K562 (cell line): ENCODE results near the gene SOCS4. TPM values are rescaled to one million over a fixed set of nuclear protein-coding genes. Genes with fewer than 3 reads are reported as not detected.

Experiments used
- ARID1B ChIP-seq: fragments of 450-650 bp; IDR thresholded peaks from 2 replicates; pipeline ENCODE4 v1.6.1; 2016; ENCODE audit warnings: antibody characterized with exemption, mild to moderate bottlenecking, inconsistent platforms
- CREB1 ChIP-seq, 2 experiments: sonication (generic) in 1 of 2; formaldehyde crosslinking in 1 of 2; IDR thresholded peaks; 2 replicates each; pipeline versions ENCODE4 v1.6.1 to v1.8.0; 2012 to 2022; ENCODE audit warnings: inconsistent platforms in 1 of 2, mild to moderate bottlenecking in 1 of 2, missing genetic modification reagents in 1 of 2, moderate library complexity in 1 of 2
- DIDO1 ChIP-seq: fragments of 450-650 bp; IDR thresholded peaks from 2 replicates; pipeline ENCODE4 v1.6.1; 2016; ENCODE audit warnings: low read depth, missing biosample characterization, missing genetic modification characterization
- EHMT2 ChIP-seq: fragments of 450-650 bp; IDR thresholded peaks from 2 replicates; pipeline ENCODE4 v1.6.1; 2018; ENCODE audit warnings: antibody characterized with exemption
- ELF4 ChIP-seq: fragments of 450-650 bp; formaldehyde crosslinking; IDR thresholded peaks from 2 replicates; pipeline ENCODE4 v1.4.0; 2022; ENCODE audit warnings: missing genetic modification characterization
- GABPB2 ChIP-seq: fragments of 250-450 bp; sonication (Bioruptor Pico); conservative IDR thresholded peaks from 2 replicates; pipeline ENCODE4 v1.5.1; 2021; ENCODE audit warnings: mild to moderate bottlenecking
- L3MBTL2 ChIP-seq: fragments of 450-650 bp; IDR thresholded peaks from 2 replicates; pipeline ENCODE4 v1.6.1; 2016; ENCODE audit warnings: mild to moderate bottlenecking, moderate library complexity
- NFIC ChIP-seq: fragments of 450-650 bp; IDR thresholded peaks from 2 replicates; pipeline ENCODE4 v1.6.1; 2017; ENCODE audit warnings: mild to moderate bottlenecking, inconsistent platforms
- NR1H2 ChIP-seq: sonication (generic); formaldehyde crosslinking; IDR thresholded peaks from 2 replicates; pipeline ENCODE4 v1.4.0; 2020; ENCODE audit warnings: mild to moderate bottlenecking, missing genetic modification reagents
- POLR2B ChIP-seq: fragments of 450-650 bp; IDR thresholded peaks from 2 replicates; pipeline ENCODE4 v1.6.1; 2018; ENCODE audit warnings: low read depth; ENCODE audit not compliant: partially characterized antibody
- POLR3A ChIP-seq: IDR thresholded peaks from 2 replicates; pipeline ENCODE4 v1.6.1; 2011; ENCODE audit warnings: borderline replicate concordance, mild to moderate bottlenecking, moderate library complexity; ENCODE audit not compliant: insufficient read length, insufficient read depth; ENCODE audit errors: extremely low read depth
- RUNX1 ChIP-seq: sonication (generic); IDR thresholded peaks from 2 replicates; pipeline ENCODE4 v1.6.1; 2016; ENCODE audit warnings: antibody characterized with exemption, low read depth
- TEAD4 ChIP-seq, 2 experiments: sonication (generic) in 1 of 2; formaldehyde crosslinking in 1 of 2; IDR thresholded peaks; 2 replicates each; pipeline versions ENCODE4 v1.6.1 to v1.8.0; 2012 to 2022; ENCODE audit warnings: borderline replicate concordance in 1 of 2, inconsistent platforms in 1 of 2, low read length in 1 of 2, mild to moderate bottlenecking in 1 of 2, missing genetic modification reagents in 1 of 2
- polyA plus RNA-seq, 8 experiments: library from polyadenylated mRNA; depleted of rRNA in 4 of 8; stranded (reverse) in 5 of 8; unstranded in 3 of 8; fragments of >200 nt; fragmentation: Nextera tagmentation in 2 of 8; fragmentation: Illumina TruSeq in 1 of 8; extraction: Ambion mirVana in 2 of 8; extraction: Trizol in 1 of 8; gene quantifications; 2 replicates each; pipeline versions ENCODE4 v1.2.1 to v1.2.3, GENCODE V29; 2011 to 2014; ENCODE audit warnings: inconsistent platforms in 1 of 8, missing spikeins in 1 of 8
- total RNA-seq, 7 experiments: library from RNA; depleted of rRNA in 6 of 7; stranded (reverse); fragments of >200 nt in 6 of 7; fragmentation: Illumina TruSeq in 2 of 7; extraction: Trizol in 2 of 7; gene quantifications; 2 replicates each; pipeline versions ENCODE4 v1.2.1 to v1.2.3, GENCODE V29; 2011 to 2021; ENCODE audit warnings: low replicate concordance in 1 of 7
- TF ChIP-seq, protein P1 (sequence below): fragments of 450-650 bp; formaldehyde crosslinking; IDR thresholded peaks from 2 replicates; pipeline ENCODE4 v1.4.0; 2020; ENCODE audit warnings: mild to moderate bottlenecking, moderate library complexity
- TF ChIP-seq, protein P2 (sequence below): IDR thresholded peaks from 2 replicates; pipeline ENCODE4 v1.6.1; 2016; ENCODE audit warnings: missing genetic modification characterization, missing compliant biosample characterization
- TF ChIP-seq, protein P3 (sequence below), 2 experiments: fragments of 450-650 bp; formaldehyde crosslinking in 1 of 2; IDR thresholded peaks; 2 replicates each; pipeline versions ENCODE4 v1.4.0 to v1.6.1; 2014 to 2020; ENCODE audit warnings: mild to moderate bottlenecking in 2 of 2, borderline replicate concordance in 1 of 2, low read depth in 1 of 2

SOCS4 gene
- total and polyA plus RNA-seq, 9 of the 15 experiments (the other 6 are each of a cell fraction or from before 2014, with no cell fraction given): 2.6 to 12.7 (median 9.7) TPM

DNA sequence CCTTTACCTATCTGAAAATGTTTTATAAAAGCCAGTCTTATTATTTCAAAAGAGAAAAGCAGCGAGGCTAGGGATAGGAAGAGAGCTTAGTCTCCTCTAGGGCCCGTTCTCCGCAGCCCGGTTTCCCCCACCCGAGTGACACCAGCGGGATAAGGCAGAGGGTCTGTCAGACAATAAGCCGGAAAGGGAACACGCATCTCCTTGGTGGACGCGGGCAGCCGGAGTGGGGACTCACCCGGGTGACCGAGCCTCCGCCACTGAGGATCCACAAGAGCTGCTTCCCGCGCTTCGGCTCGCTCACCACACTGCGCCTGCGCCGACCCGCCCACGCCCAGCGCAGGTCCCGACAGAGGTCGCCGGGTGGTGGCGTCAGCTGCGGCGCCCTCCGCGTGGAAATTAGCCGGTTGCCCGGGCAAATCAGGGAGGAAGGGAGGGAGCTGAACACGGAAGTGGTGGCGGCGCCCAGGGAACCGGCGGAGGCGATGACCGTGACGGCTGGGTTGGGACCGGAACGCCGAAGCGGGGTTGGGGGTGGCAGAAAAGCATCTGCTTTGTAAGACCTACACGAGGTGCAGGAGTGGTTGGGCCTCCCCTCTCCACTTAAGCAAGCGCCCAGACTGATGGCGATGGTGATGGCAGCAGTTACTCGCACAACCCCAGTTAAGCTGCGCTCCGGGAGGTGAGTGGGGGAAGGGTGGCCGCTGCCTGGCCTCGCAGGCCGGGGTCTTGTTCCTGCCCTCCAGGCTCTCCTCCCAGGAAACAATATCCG is at the start of gene SOCS4, which contains the start of gene WDHD1 (continued):
- TF ChIP-seq DIDO1 (no peak), EHMT2 (no peak), TEAD4 (IDR thresholded peaks at IDR 0.05; ENCODE audit: low read length) (no peak), TEAD4 (CRISPR knock-in tag; IDR thresholded peaks at IDR 0.05; ENCODE audit: borderline replicate concordance) (no peak), L3MBTL2 (peak; percentile 90), CREB1 (IDR thresholded peaks at IDR 0.05) (peak; percentile 97), CREB1 (CRISPR knock-in tag; IDR thresholded peaks at IDR 0.05) (peak; percentile 96), GABPB2 (CRISPR knock-in tag) (no peak), ARID1B (0 out of 2 replicates have a peak, but pooled peaks have one; percentile 15), POLR3A (no peak), ELF4 (CRISPR knock-in tag) (no peak), NR1H2 (CRISPR knock-in tag) (no peak), RUNX1 (no peak; the same call in 1 of the 2 replicates), NFIC (no peak), POLR2B (peak; percentile 85)
- TF ChIP-seq, protein P1, sequence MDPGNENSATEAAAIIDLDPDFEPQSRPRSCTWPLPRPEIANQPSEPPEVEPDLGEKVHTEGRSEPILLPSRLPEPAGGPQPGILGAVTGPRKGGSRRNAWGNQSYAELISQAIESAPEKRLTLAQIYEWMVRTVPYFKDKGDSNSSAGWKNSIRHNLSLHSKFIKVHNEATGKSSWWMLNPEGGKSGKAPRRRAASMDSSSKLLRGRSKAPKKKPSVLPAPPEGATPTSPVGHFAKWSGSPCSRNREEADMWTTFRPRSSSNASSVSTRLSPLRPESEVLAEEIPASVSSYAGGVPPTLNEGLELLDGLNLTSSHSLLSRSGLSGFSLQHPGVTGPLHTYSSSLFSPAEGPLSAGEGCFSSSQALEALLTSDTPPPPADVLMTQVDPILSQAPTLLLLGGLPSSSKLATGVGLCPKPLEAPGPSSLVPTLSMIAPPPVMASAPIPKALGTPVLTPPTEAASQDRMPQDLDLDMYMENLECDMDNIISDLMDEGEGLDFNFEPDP: no peak
- TF ChIP-seq, protein P2, sequence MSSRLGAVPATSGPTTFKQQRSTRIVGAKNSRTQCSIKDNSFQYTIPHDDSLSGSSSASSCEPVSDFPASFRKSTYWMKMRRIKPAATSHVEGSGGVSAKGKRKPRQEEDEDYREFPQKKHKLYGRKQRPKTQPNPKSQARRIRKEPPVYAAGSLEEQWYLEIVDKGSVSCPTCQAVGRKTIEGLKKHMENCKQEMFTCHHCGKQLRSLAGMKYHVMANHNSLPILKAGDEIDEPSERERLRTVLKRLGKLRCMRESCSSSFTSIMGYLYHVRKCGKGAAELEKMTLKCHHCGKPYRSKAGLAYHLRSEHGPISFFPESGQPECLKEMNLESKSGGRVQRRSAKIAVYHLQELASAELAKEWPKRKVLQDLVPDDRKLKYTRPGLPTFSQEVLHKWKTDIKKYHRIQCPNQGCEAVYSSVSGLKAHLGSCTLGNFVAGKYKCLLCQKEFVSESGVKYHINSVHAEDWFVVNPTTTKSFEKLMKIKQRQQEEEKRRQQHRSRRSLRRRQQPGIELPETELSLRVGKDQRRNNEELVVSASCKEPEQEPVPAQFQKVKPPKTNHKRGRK: no peak
- TF ChIP-seq, protein P3, sequence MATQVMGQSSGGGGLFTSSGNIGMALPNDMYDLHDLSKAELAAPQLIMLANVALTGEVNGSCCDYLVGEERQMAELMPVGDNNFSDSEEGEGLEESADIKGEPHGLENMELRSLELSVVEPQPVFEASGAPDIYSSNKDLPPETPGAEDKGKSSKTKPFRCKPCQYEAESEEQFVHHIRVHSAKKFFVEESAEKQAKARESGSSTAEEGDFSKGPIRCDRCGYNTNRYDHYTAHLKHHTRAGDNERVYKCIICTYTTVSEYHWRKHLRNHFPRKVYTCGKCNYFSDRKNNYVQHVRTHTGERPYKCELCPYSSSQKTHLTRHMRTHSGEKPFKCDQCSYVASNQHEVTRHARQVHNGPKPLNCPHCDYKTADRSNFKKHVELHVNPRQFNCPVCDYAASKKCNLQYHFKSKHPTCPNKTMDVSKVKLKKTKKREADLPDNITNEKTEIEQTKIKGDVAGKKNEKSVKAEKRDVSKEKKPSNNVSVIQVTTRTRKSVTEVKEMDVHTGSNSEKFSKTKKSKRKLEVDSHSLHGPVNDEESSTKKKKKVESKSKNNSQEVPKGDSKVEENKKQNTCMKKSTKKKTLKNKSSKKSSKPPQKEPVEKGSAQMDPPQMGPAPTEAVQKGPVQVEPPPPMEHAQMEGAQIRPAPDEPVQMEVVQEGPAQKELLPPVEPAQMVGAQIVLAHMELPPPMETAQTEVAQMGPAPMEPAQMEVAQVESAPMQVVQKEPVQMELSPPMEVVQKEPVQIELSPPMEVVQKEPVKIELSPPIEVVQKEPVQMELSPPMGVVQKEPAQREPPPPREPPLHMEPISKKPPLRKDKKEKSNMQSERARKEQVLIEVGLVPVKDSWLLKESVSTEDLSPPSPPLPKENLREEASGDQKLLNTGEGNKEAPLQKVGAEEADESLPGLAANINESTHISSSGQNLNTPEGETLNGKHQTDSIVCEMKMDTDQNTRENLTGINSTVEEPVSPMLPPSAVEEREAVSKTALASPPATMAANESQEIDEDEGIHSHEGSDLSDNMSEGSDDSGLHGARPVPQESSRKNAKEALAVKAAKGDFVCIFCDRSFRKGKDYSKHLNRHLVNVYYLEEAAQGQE (IDR thresholded peaks at IDR 0.05; ENCODE audit: borderline replicate concordance): no peak
- TF ChIP-seq, protein P3 (CRISPR knock-in tag; IDR thresholded peaks at IDR 0.05; ENCODE audit: low read depth): no peak
